IMR-90 (cell line): ENCODE measurements around the gene NOTCH3. TPM values are rescaled to one million over a fixed set of nuclear protein-coding genes. Genes with fewer than 3 reads are reported as not detected.
A peak's percentile ranks its signal among the peaks of the same experiment; 100 is the strongest.

Source experiments
- ATAC-seq: fragments of 200-7000 bp; cut with Tn5 transposase; 2 replicates; pipeline ENCODE4 v1.9.1; 2020; ENCODE audit warnings: low read depth, mild to moderate bottlenecking, moderate library complexity
- BruUV-seq: library from RNA; stranded (reverse); fragments of 400-500 nt; replicated peaks from 2 replicates; lab custom pipeline; 2021; lab: Mats Ljungman, UMichigan
- CTCF ChIA-PET: fragments of 300-600 bp; formaldehyde crosslinking; extraction: SDS; loops from one replicate; lab custom pipeline; 2021; ENCODE audit warnings: antibody characterized with exemption; lab: Yijun Ruan, JAX
- POLR2A ChIA-PET: fragments of 300-600 bp; sonication (Branson Sonifier 250); formaldehyde crosslinking; loops from one replicate; lab custom pipeline; 2022; ENCODE audit warnings: antibody characterized with exemption; ENCODE audit not compliant: unreplicated experiment; lab: Charles Lee
- DNase-seq: peaks from one replicate; pipeline ENCODE4 v3.0.0; 2013
- H2AFZ ChIP-seq: replicated peaks from 2 replicates; pipeline ENCODE3; 2013; ENCODE audit warnings: low read length, mild to moderate bottlenecking; ENCODE audit not compliant: poor library complexity
- H2AK5ac ChIP-seq: 2 replicates; pipeline ENCODE4 v1.6.1; 2013; ENCODE audit warnings: low read depth, low read length, inconsistent platforms
- H2AK9ac ChIP-seq: replicated peaks from 2 replicates; pipeline ENCODE3; 2013; ENCODE audit warnings: mild to moderate bottlenecking, low read depth, low read length, moderate library complexity; ENCODE audit not compliant: poor library complexity
- H2BK120ac ChIP-seq: 2 replicates; pipeline ENCODE4 v1.6.1; 2013; ENCODE audit warnings: low read depth, low read length, inconsistent platforms
- H2BK15ac ChIP-seq: 3 replicates; pipeline ENCODE4 v1.6.1; 2013; ENCODE audit warnings: low read depth, low read length, inconsistent platforms
- H2BK20ac ChIP-seq: 2 replicates; pipeline ENCODE4 v1.6.1; 2013; ENCODE audit warnings: low read depth, mild to moderate bottlenecking, inconsistent platforms, low read length, moderate library complexity
- H2BK5ac ChIP-seq: 2 replicates; pipeline ENCODE4 v1.6.1; 2013; ENCODE audit warnings: mild to moderate bottlenecking, low read depth, low read length, inconsistent platforms; ENCODE audit not compliant: poor library complexity, severe bottlenecking
- H3K14ac ChIP-seq: replicated peaks from 2 replicates; pipeline ENCODE4 v1.6.1; 2013; ENCODE audit warnings: low read depth, low read length, inconsistent platforms
- H3K18ac ChIP-seq: 2 replicates; pipeline ENCODE4 v1.6.1; 2013; ENCODE audit warnings: low read depth, low read length, control low read depth
- H3K23ac ChIP-seq: 2 replicates; pipeline ENCODE4 v1.6.1; 2013; ENCODE audit warnings: low read depth, low read length, inconsistent platforms
- H3K27ac ChIP-seq: 2 replicates; pipeline ENCODE4 v1.5.1; 2013; ENCODE audit warnings: mild to moderate bottlenecking, control low read depth, low read length; ENCODE audit not compliant: insufficient read depth
- H3K27me3 ChIP-seq: 2 replicates; pipeline ENCODE4 v1.6.1; 2013; ENCODE audit warnings: low read length; ENCODE audit not compliant: control insufficient read depth, insufficient read depth
- H3K36me3 ChIP-seq: 2 replicates; pipeline ENCODE4 v1.6.1; 2013; ENCODE audit warnings: low read length, mixed read lengths; ENCODE audit not compliant: control insufficient read depth, insufficient read depth
- H3K4ac ChIP-seq: 2 replicates; pipeline ENCODE4 v1.6.1; 2013; ENCODE audit warnings: low read depth, low read length, inconsistent platforms
- H3K4me1 ChIP-seq: 2 replicates; pipeline ENCODE4 v1.6.1; 2013; ENCODE audit warnings: low read length, mixed read lengths; ENCODE audit not compliant: control insufficient read depth, insufficient read depth
- H3K4me2 ChIP-seq: 2 replicates; pipeline ENCODE4 v1.6.1; 2013; ENCODE audit warnings: low read depth, mild to moderate bottlenecking, control low read depth, low read length, moderate library complexity
- H3K4me3 ChIP-seq: 2 replicates; pipeline ENCODE4 v1.5.1; 2013; ENCODE audit warnings: low read depth, mild to moderate bottlenecking, control low read depth, low read length, moderate library complexity; ENCODE audit not compliant: insufficient read depth
- H3K56ac ChIP-seq: 2 replicates; pipeline ENCODE4 v1.6.1; 2013; ENCODE audit warnings: low read length, inconsistent platforms; ENCODE audit not compliant: insufficient read depth; ENCODE audit errors: extremely low read depth
- H3K79me1 ChIP-seq, 2 experiments: 2 replicates each; pipeline ENCODE4 v1.6.1; 2013; ENCODE audit warnings: low read length in 2 of 2, inconsistent platforms in 1 of 2, low read depth in 1 of 2
- H3K9ac ChIP-seq: 2 replicates; pipeline ENCODE4 v1.6.1; 2013; ENCODE audit warnings: low read depth, low read length, control low read depth
- H3K9me1 ChIP-seq: 2 replicates; pipeline ENCODE4 v1.6.1; 2013; ENCODE audit warnings: low read length, inconsistent platforms; ENCODE audit not compliant: insufficient read depth
- H3K9me3 ChIP-seq: 2 replicates; pipeline ENCODE4 v1.6.1; 2013; ENCODE audit warnings: low read length; ENCODE audit not compliant: control insufficient read depth, insufficient read depth
- H4K20me1 ChIP-seq: 2 replicates; pipeline ENCODE4 v1.6.1; 2013; ENCODE audit warnings: low read length, inconsistent platforms; ENCODE audit not compliant: insufficient read depth
- H4K5ac ChIP-seq: 2 replicates; pipeline ENCODE4 v1.6.1; 2013; ENCODE audit warnings: mild to moderate bottlenecking, low read depth, low read length, control low read depth
- H4K8ac ChIP-seq, 2 experiments: 2 replicates each; pipeline ENCODE4 v1.6.1; 2013; ENCODE audit warnings: low read depth in 2 of 2, low read length in 2 of 2, control low read depth in 1 of 2, inconsistent platforms in 1 of 2
- H4K91ac ChIP-seq: 2 replicates; pipeline ENCODE4 v1.6.1; 2013; ENCODE audit warnings: low read depth, low read length, inconsistent platforms; ENCODE audit not compliant: insufficient read depth
- BHLHE40 ChIP-seq: fragments of 150-350 bp; IDR thresholded peaks from 2 replicates; pipeline ENCODE4 v1.6.1; 2016; ENCODE audit warnings: mild to moderate bottlenecking, low read depth, low read length
- CEBPB ChIP-seq: IDR thresholded peaks from 2 replicates; pipeline ENCODE4 v1.6.1; 2012; ENCODE audit warnings: low read depth, low read length, improper control_type of control experiment
- CTCF ChIP-seq: conservative IDR thresholded peaks from 2 replicates; pipeline ENCODE4 v1.5.1; 2012; ENCODE audit warnings: mild to moderate bottlenecking, low read depth, low read length, improper control_type of control experiment
- MAZ ChIP-seq: IDR thresholded peaks from 2 replicates; pipeline ENCODE4 v1.6.1; 2012; ENCODE audit warnings: low read depth, mild to moderate bottlenecking, low read length, improper control_type of control experiment, moderate library complexity, borderline replicate concordance
- RAD21 ChIP-seq: IDR thresholded peaks from 2 replicates; pipeline ENCODE4 v1.6.1; 2012; ENCODE audit warnings: low read length, improper control_type of control experiment
- RCOR1 ChIP-seq: IDR thresholded peaks from 2 replicates; pipeline ENCODE4 v1.6.1; 2012; ENCODE audit warnings: mild to moderate bottlenecking, low read length, improper control_type of control experiment; ENCODE audit not compliant: insufficient replicate concordance
- WGBS, 2 experiments: methylation state at CpG; one replicate each; pipeline versions ENCODE4 v1.1.5 to v1.1.7; 2013; ENCODE audit warnings: missing lambda C conversion rate in 2 of 2; ENCODE audit not compliant: insufficient read length in 1 of 2; ENCODE audit errors: extremely low coverage in 2 of 2; 5-methylcytosine and 5-hydroxymethylcytosine counted together
- dilution Hi-C: fragments of 300-500 bp; cut with HindIII; formaldehyde crosslinking; loops from one replicate; pipeline ENCODE4 v1.14.3; 2018; ENCODE audit warnings: low sequenced_read_pairs; ENCODE audit not compliant: unreplicated experiment
- in situ Hi-C: fragments of 300-500 bp; cut with MboI; formaldehyde crosslinking; loops from 3 replicates; pipeline ENCODE4 v1.14.3; 2019; ENCODE audit warnings: low sequenced_read_pairs, inconsistent platforms, mixed read lengths
- intact Hi-C: fragments of 100-400 bp; cut with micrococcal nuclease; formaldehyde crosslinking; loops from 2 replicates; pipeline ENCODE4 v1.10.0; 2022
- polyA plus RNA-seq, 3 experiments: library from polyadenylated mRNA; depleted of rRNA; stranded (reverse); fragments of >200 nt; gene quantifications; 2 replicates each; pipeline ENCODE4 v1.2.3, GENCODE V29; 2012; ENCODE audit warnings: low replicate concordance in 1 of 3
- total RNA-seq: library from RNA; depleted of rRNA; stranded (reverse); fragments of >200 nt; gene quantifications from 2 replicates; pipeline ENCODE4 v1.2.3, GENCODE V29; 2012

Gene NOTCH3
- total and polyA plus RNA-seq, 2 of the 4 experiments (the other 2 are of a cell fraction), result 5.9 to 25.1 TPM

- peaks cover 53% of the 10 kb centered on the region for H3K36me3 ChIP-seq
- POLR2A ChIA-PET, result no interaction called here
- H4K5ac ChIP-seq, result peak overlapping the region; percentile 90
- H3K4me1 ChIP-seq, result peaks cover 50% of the 10 kb centered on the region
- H2AK5ac ChIP-seq, result peak overlapping the region; percentile 99
- H4K20me1 ChIP-seq, result peaks cover 83% of the 10 kb centered on the region
- peak overlapping the region; percentile 93 to 99 for H4K8ac ChIP-seq
- peak overlapping the region; percentile 99; the same call in 2 of the 3 replicates for H2BK15ac ChIP-seq
- TF ChIP-seq CEBPB, result 0 out of 2 replicates have a peak, but pooled peaks have one; percentile 48
- TF ChIP-seq CTCF, result no peak
- TF ChIP-seq BHLHE40, result peak; percentile 58
- TF ChIP-seq RCOR1, result no peak
- TF ChIP-seq RAD21, result peak; percentile 26
- peak; percentile 74; the same call in 1 of the 2 replicates for TF ChIP-seq MAZ
- CTCF ChIA-PET, result interaction anchor here (1.1 to 2.0 kb wide), 2 partner anchors 10 to 72 kb away, joined by 3 to 5 read pairs; no protein-coding TSS in a partner anchor
- dilution Hi-C loops (no loop called here), intact Hi-C loops (loop anchor here (5.0 kb wide), 3 partner anchors 53 to 143 kb away; partner anchors contain the start of genes AKAP8 and SYDE1), in situ Hi-C loops (loop anchor here (10.0 kb wide), 1 partner anchor 135 kb away; no protein-coding TSS in a partner anchor)
- peak overlapping the region; percentile 98 for H2BK5ac ChIP-seq
- peak overlapping the region; percentile 65; the same call in 1 of the 2 replicates for H3K9ac ChIP-seq
- H2AFZ ChIP-seq, result peak overlapping the region; percentile 69
- BruUV-seq, result no TSS peak
- WGBS, 2 experiments, result 26% methylated on average over 3 of the region's 15 CpGs; no CpG with 5 or more reads in 1 of the 2 experiments
- H3K9me3 ChIP-seq, result no peaks in the 10 kb centered on the region
- peak overlapping the region; percentile 87 for H2BK120ac ChIP-seq
- peak; percentile 38 for ATAC-seq
- H3K4me2 ChIP-seq, result peak overlapping the region; percentile 59
- peak overlapping the region; percentile 99 for H2AK9ac ChIP-seq
- no peak overlapping the region for H3K4me3 ChIP-seq
- H4K91ac ChIP-seq, result peak overlapping the region; percentile 100
- H3K23ac ChIP-seq, result peak overlapping the region; percentile 97
- H3K79me1 ChIP-seq, result peaks cover 29 to 94% of the 10 kb centered on the region in 2 experiments
- peak; percentile 95 for DNase-seq
- H3K4ac ChIP-seq, result peak overlapping the region; percentile 100
- H3K18ac ChIP-seq, result peak overlapping the region; percentile 85
- peak overlapping the region; percentile 100 for H3K14ac ChIP-seq
- H3K56ac ChIP-seq, result peak overlapping the region; percentile 93
- peak overlapping the region; percentile 91 for H3K27ac ChIP-seq
- H3K27me3 ChIP-seq, result no peaks in the 10 kb centered on the region
- H2BK20ac ChIP-seq, result peak overlapping the region; percentile 88
- H3K9me1 ChIP-seq, result peaks cover 37% of the 10 kb centered on the region
Measured at GRCh38 chr19:15249972-15250639, 49.3 kb upstream of the NOTCH3 start.
